ENCODE results near the gene NR3C1.

NR3C1 gene

DNA sequence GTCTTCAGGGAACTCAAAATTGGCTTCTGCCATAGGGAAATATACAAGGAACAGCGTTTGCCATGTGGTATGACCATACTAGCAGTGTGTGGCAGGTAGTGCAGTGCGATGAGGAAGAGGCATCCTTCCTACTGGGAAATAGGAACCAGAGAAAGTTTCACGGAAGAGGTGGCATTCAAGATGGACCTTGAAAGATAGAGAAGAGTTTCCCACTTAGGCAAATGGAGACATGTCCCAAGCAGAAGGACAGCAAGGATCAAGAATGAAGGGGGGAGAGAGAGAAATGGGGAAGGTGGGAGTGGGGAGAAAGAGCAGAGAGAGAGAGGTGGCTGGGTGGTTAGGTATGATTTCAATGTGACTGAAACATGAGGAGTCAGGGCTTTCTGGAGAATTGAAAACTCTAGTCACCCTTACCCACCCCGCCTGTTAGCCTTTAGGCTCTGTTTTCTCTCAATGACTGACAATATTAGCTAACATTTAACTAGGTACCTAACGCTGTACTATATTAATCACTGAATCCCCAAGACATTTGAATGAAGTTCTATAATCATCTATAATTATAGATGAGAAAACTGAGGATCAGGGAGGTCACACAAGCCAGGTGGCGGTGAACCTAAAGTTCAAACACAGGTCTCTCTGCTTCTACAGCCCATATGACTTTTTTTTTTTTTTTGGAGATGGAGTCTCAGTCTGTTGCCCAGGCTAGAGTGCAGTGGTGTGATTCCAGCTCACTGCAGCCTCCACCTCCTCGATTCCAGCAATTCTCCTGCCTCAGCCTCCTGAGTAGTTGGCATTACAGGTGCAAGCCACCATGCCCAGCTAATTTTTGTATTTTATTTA is 171.3 kb downstream of the NR3C1 start:
- no peak for DNase-seq (ENCODE audit: low read depth in 2 of 2)

DNA sequence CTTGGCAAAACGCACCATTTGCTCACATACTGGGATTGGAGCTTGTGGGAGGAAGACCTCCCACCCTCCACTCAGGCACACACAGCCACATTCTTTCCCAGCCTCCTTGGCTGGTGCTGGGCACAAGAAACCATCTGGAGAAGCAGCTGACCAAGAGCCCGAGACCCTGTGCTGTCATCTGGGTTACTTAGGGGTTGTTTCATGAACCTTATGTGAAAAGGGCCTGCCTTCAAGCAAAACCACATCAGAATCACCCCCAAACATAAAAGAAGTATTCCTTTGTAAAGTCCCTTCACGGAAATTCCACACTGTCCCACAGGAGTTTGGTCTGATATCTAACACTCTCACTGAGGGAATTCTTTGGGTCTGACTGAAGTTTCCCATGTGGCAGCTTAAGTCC is 172.1 kb downstream of the NR3C1 start:
- DNase-seq (ENCODE audit: low read depth in 2 of 2): no peak

DNA sequence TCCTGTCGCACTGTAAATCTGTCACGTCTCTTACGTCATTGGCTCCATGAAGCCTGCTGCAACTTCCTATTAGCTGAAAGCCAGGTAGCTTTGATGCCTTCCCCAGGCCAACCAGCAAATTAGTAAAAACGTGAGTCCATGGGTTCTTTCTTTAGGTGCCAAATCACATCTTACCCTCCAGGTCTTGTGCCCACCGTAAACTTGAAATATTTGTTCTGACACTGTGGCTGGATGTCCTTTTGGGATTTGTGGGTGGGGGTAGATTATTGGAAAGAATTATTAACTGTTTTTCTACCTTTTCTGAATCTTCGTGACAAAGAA is 172.8 kb downstream of the NR3C1 start:
- DNase-seq (ENCODE audit: low read depth in 2 of 2): no peak

DNA sequence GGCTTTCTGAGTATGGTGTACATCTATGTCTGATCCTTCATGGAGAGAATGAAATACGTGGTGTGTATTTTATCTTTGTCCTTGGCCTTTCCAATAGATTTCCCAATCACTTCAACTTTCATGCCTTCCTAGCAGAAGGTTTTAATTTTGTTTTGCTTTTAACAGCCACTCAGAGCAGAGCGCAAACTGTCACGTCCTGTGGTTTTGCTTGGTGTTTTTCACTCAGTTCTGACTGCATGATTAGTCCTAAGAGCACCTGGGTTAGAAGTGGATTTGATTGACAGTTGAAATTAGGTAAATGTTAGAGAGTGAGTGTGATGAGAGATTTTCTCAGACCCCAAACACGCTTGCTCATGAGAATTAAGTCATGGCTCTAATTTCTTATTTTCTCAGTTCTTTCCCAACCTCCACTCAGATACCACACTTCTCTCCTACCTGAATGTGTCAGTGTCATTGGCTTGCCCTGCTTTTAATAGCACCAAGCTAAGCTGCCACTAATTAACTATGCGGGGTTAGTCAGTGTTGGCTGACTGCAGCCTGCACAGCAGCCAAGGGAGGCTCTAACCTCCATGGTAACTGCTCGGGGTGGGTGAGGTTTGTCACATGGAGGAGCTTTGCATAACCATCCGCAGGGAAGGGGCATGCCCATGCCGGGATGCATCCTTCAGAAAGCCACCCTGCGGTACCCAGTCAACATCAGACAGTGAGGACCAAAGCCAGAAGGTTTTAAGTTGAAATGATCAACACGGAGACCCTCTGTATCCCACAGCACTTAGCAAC is 173.4 kb downstream of the NR3C1 start:
- no peak for DNase-seq (ENCODE audit: low read depth in 2 of 2)

DNA sequence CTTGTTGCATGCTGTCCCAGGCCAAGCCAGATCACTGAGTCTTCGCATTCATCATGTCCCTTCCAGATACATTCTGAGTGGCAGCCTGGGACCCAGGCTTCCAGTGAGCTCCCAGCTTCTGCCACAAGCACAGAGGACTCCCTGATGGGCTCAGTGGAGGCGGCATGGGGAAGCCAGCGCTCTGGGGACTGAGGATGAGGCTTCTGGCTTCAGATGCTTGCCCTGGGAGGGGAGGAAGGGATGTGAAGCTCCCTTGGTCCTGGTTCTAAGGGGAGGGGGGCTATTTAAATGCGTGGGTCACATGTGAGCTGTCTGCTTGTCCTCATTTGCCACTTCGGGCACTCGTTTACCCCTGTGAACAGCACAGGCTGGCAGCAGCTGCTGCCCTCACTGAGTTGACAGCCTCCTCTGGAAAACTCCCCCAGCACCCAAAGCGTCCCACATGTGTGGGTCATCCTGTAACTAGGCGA is 174.0 kb downstream of the NR3C1 start:
- no peak for DNase-seq (ENCODE audit: low read depth in 2 of 2)

DNA sequence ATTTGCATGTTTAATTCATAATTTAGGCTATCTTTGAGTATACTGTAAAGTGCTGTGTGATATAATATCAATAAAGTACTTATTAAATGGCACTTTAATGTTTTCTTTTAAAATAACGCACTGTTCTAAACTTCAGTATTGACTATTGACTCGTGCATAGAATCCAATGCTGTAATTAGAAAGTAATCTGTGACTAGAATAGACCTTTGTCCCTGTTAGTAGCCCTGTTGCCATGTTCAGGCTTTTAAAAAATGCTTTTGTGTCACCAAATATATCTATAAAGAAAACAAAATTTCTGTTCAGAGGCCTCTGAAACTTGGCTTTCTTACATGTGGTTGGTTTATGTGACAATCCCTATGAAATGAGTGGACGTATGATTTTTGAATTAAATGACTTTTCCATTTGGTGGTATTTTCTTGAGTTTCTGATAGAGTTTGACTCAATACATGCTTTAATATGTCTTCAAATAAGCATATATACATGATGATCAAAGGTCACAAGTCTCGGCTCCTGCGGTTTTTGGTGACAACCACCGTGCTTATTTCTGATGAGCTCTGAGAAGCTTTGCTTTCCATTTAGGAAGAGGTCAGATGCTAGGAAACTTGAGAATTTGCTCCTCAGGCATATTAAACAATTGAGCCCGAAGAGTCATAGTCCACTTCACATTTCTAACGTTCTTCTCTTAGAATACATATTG is 174.7 kb downstream of the NR3C1 start:
- no peak for DNase-seq (ENCODE audit: low read depth in 2 of 2)
